ENCODE data around the gene RRP1. TPM values are rescaled to one million over a fixed set of nuclear protein-coding genes. Genes with fewer than 3 reads are reported as not detected.
A peak's percentile ranks its signal among the peaks of the same experiment; 100 is the strongest.

Gene RRP1
- 10 to 100 TPM in 3 of 4 donors, 1 to 10 TPM in 1; 9.1 to 18.9 (median 16.3) TPM for total RNA-seq

DNA sequence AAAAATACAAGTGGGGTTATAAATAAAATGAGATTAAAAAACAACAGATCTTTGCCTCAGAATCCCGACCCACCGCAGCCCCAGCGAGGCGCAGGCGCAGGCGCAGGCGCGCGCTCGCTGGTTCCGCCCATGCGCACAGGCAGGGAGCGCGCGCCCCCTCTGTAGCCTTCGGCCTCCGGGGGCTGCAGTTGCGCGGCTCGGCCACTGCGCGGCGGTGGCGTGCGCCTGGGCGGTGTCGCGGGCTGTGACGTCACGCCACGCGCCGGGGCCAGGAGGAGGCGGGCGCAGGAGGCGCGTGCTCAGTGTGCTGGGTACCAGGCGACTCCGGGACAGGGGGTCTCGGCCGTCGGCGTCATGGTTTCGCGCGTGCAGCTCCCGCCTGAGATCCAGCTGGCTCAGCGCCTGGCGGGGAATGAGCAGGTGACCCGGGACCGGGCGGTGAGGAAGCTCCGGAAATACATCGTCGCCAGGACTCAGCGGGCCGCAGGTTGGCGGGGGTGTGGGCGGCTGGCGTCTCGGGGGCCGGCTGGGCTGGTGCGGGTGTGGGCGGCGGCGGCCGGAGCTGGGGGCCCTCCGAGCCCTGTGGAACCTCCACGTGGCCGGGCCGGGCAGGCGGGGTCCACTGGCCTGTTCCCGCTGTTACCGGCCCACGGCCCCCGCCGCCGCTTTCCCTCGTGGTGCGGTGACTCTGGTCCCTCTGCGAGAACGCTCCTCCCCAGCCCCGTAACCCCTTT, at the start of gene RRP1:
Gene RRP1 (plus strand): TSS at position 302 of the 734 bp plus-strand sequence. CDS start 53 bp downstream, at position 355.
- DNase-seq (ENCODE audit: extremely low spot score), result peak; percentile 96
- H3K9me3 ChIP-seq, result no peaks in the 10 kb centered on the region
- H3K4me3 ChIP-seq, result peak within 1 kb of the TSS; percentile 86 to 96 (median 95)
- no peak for TF ChIP-seq POLR2A (IDR thresholded peaks at IDR 0.05; ENCODE audit: low read depth)
- TF ChIP-seq POLR2AphosphoS5 (IDR thresholded peaks at IDR 0.05), result peak; percentile 90
- TF ChIP-seq EP300 (IDR thresholded peaks at IDR 0.05), result no peak
- TF ChIP-seq CTCF (IDR thresholded peaks at IDR 0.05), result peak in 2 of 3 experiments; percentile 100
- no peaks in the 10 kb centered on the region for H3K27me3 ChIP-seq
- WGBS, result under 1% methylated on average over 39 of the region's 83 CpGs
- H3K4me1 ChIP-seq, result peaks cover 12 to 26% (median 23%) of the 10 kb centered on the region in 4 donors
- intact Hi-C loops (cut with DNase I), result loop anchor here (5.0 kb wide), 1 partner anchor 72 kb away; the partner anchor contains the start of gene PDXK
- peaks cover 8 to 34% (median 31%) of the 10 kb centered on the region in 4 donors for H3K36me3 ChIP-seq
- H3K27ac ChIP-seq (replicated peaks in 1 of 4), result peak within 1 kb of the TSS; percentile 85 to 90 (median 87)

DNA sequence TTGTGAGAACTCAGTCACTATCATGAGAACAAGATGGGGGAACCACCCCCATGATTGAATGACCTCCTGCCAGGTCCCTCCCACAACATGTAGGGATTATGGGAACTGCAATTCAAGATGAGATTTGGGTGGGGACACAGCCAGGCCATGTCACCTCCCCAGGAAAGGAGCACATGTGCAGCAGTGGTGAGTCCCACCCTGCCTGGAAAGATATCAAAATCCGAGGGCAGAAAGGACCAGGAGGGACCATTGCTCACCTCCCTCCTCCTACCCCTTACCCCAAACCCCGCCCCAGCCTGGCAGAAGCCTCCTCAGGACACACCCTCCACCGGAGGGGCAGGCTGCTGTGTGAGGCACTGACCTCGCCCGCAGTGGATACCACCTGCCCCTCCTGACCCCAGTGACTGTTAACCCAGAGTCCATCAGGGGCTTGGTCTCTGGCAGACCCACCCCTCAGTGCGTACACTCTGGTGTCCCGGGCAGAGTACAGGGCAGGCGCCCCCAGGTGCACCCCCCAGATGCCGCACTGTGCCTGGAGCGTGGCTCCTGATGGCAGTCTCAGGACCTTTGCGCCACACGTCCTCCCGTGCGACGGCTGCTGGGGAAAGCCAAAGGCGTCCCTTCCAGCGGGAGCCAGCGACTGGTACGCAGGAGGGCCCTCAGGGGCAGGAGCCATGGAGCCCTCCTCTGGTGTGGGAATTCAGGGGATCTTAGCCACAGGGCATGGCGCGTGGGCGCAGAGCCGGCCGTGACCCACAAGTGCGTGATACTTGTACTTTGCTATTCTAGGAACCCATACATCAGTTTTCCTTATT, 49.5 kb upstream of the RRP1 start:
- intact Hi-C loops (cut with DNase I), result no loop called here
- WGBS, result 88% methylated on average over 12 of the region's 25 CpGs
- Histone ChIP-seq H3K27ac (replicated peaks in 1 of 4) (peak overlapping the region; percentile 40 to 73 (median 65)), H3K27me3 (no peaks in the 10 kb centered on the region), H3K4me3 (no peak overlapping the region), H3K4me1 (peaks cover 5 to 30% (median 14%) of the 10 kb centered on the region in 4 donors), H3K9me3 (no peaks in the 10 kb centered on the region), H3K36me3 (peaks cover 5 to 52% (median 42%) of the 10 kb centered on the region in 4 donors)
- DNase-seq (ENCODE audit: extremely low spot score), result no peak
- TF ChIP-seq POLR2AphosphoS5 (IDR thresholded peaks at IDR 0.05) (no peak), CTCF (IDR thresholded peaks at IDR 0.05) (no peak), POLR2A (IDR thresholded peaks at IDR 0.05; ENCODE audit: low read depth) (no peak), EP300 (IDR thresholded peaks at IDR 0.05) (no peak)

DNA sequence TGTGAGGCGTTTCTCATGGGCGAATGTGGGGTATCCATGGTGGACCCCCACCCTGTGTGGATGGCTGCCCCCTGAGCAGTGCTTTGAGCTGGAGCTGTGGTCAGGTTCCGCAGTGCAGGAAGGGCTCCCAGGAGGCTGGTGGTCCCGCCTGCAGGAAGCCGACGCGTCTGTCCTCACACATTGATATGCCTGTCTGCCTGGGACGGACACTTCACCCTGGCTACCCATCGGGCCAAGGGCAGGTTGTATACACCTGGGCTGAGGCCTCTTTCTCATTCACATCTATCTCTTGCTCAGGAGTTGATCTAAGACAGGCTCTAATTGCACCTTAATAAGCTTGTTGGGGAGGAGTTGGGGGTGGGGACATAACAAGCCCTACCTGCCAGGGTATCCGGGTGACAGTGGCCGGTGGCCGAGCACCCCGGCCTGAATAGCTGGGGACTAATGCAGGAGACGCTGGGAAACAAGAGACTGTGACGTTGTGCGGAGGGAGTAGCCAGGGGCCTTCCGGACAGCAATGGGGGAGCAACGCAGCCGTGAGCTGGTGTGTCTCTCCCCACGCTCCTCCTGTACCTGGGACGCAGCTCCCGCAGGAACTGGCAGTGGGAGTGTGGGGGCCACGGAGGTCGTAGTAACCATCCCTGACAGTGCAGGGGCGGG, 48.8 kb upstream of the RRP1 start:
- 44% methylated on average over 15 of the region's 25 CpGs for WGBS
- no peak for DNase-seq (ENCODE audit: extremely low spot score)

More for the DNA sequence above, 48.8 kb upstream of the RRP1 start:
- Histone ChIP-seq H3K36me3 (peaks cover 5 to 59% (median 47%) of the 10 kb centered on the region in 4 donors), H3K9me3 (no peaks in the 10 kb centered on the region), H3K4me3 (peak overlapping the region in 2 of 4 donors; percentile 5 to 30), H3K4me1 (peaks cover 0 to 22% (median 6%) of the 10 kb centered on the region in 4 donors), H3K27me3 (no peaks in the 10 kb centered on the region), H3K27ac (replicated peaks in 1 of 4) (peak overlapping the region; percentile 52 to 73 (median 65))
- intact Hi-C loops (cut with DNase I), result no loop called here
- TF ChIP-seq POLR2A (IDR thresholded peaks at IDR 0.05; ENCODE audit: low read depth) (no peak), POLR2AphosphoS5 (IDR thresholded peaks at IDR 0.05) (no peak), CTCF (IDR thresholded peaks at IDR 0.05) (no peak), EP300 (IDR thresholded peaks at IDR 0.05) (no peak)

All from esophagus muscularis mucosa (tissue), 4 donors.